A549 (cell line): ENCODE data around the gene RALGDS.
"Not testable (repeated sequence)": the region's sequence is repeated elsewhere in the genome, so short reads cannot be mapped to it uniquely, and the experiment has no call there.

Experiments
- CBX2 ChIP-seq: fragments of 200-600 bp; sonication (generic); IDR thresholded peaks from 2 replicates; pipeline ENCODE4 v1.6.1; 2016; ENCODE audit warnings: low read depth, mild to moderate bottlenecking, borderline replicate concordance
- CEBPB ChIP-seq, 2 experiments: fragments of >200 bp in 1 of 2; sonication (Bioruptor Twin) in 1 of 2; formaldehyde crosslinking in 1 of 2; IDR thresholded peaks; 2 replicates each; pipeline ENCODE4 v1.6.1; 2012 to 2016
- CTCF ChIP-seq: fragments of >200 bp; sonication (Bioruptor Twin); formaldehyde crosslinking; IDR thresholded peaks from 3 replicates; pipeline ENCODE4 v1.5.1; 2016
- EHF ChIP-seq: fragments of 250-450 bp; sonication (Bioruptor Pico); IDR thresholded peaks from 2 replicates; pipeline ENCODE4 v1.5.0; 2020; ENCODE audit warnings: mild to moderate bottlenecking
- MYC ChIP-seq: IDR thresholded peaks from 2 replicates; pipeline ENCODE4 v1.6.1; 2012; ENCODE audit warnings: mild to moderate bottlenecking, inconsistent platforms, low read length, improper control_type of control experiment, borderline replicate concordance
- POLR2A ChIP-seq: IDR thresholded peaks from 2 replicates; pipeline ENCODE4 v1.6.1; 2012; ENCODE audit warnings: mild to moderate bottlenecking, low read length

GRCh38 chr9:133061764-133062145 is 59.3 kb downstream of the RALGDS start, which contains the start of gene CEL:
- not testable (repeated sequence) for TF ChIP-seq POLR2A; CEBPB (IDR thresholded peaks at IDR 0.05); CBX2; CTCF; MYC; EHF
